GM12891 (cell line): ENCODE measurements around the gene ZNF862.

Experiments used
- PAX5 ChIP-seq: IDR thresholded peaks from 2 replicates; pipeline ENCODE4 v1.6.1; 2011; ENCODE audit warnings: low read length, moderate library complexity, mild to moderate bottlenecking; ENCODE audit not compliant: insufficient read depth, severe bottlenecking
- POLR2A ChIP-seq: IDR thresholded peaks from 2 replicates; pipeline ENCODE4 v1.6.1; 2011; ENCODE audit warnings: low read depth, low read length, control low read depth
- POLR2AphosphoS5 ChIP-seq: IDR thresholded peaks from 2 replicates; pipeline ENCODE4 v1.6.1; 2011; ENCODE audit warnings: low read depth, low read length, control low read depth
- SPI1 ChIP-seq: IDR thresholded peaks from 2 replicates; pipeline ENCODE4 v1.6.1; 2011; ENCODE audit warnings: low read depth, low read length, control low read depth
- TAF1 ChIP-seq: IDR thresholded peaks from 2 replicates; pipeline ENCODE4 v1.6.1; 2011; ENCODE audit warnings: low read depth, low read length, control low read depth

GRCh38 chr7:149851449-149851848 lies 13.3 kb downstream of the ZNF862 start:
- TF ChIP-seq SPI1 (no peak), POLR2AphosphoS5 (no peak), POLR2A (no peak), TAF1 (no peak), PAX5 (no peak)
